Stomach (tissue), 9 donors: Measurements from ENCODE around the gene LRP2BP. TPM values are rescaled to one million over a fixed set of nuclear protein-coding genes. Genes with fewer than 3 reads are reported as not detected.

Experiments used
- DNase-seq, 2 donors: peaks; one replicate each; pipeline versions ENCODE4 v3.0.0 to v3.0.0-alpha.2; 2013 to 2019
- H3K27ac ChIP-seq, 5 donors: fragments of 200-600 bp in 4 of 5; sonication (generic) in 4 of 5; one replicate each; pipeline ENCODE4 v1.5.1; 2013 to 2019; ENCODE audit warnings: mild to moderate bottlenecking in 1 of 5, moderate library complexity in 1 of 5
- H3K27me3 ChIP-seq, 3 donors: fragments of 200-600 bp; sonication (generic); one replicate each; pipeline ENCODE4 v1.5.1; 2017 to 2019; ENCODE audit warnings: mixed run types in 1 of 3
- H3K36me3 ChIP-seq, 4 donors: fragments of 200-600 bp; sonication (generic); 1 replicate in 3 of 4; 2 replicates in 1 of 4; pipeline ENCODE4 v1.5.1; 2016 to 2019
- H3K4me1 ChIP-seq, 4 donors: fragments of 200-600 bp; sonication (generic); one replicate each; pipeline ENCODE4 v1.5.1; 2016 to 2019
- H3K4me3 ChIP-seq, 4 donors: fragments of 200-600 bp; sonication (generic) in 3 of 4; one replicate each; pipeline ENCODE4 v1.5.1; 2016 to 2019; ENCODE audit warnings: mild to moderate bottlenecking in 1 of 4
- H3K9me3 ChIP-seq, 4 donors: fragments of 200-600 bp; sonication (generic); one replicate each; pipeline ENCODE4 v1.5.1; 2016 to 2019
- EP300 ChIP-seq: sonication (generic); formaldehyde crosslinking; IDR thresholded peaks from one replicate; pipeline ENCODE4 v1.6.1; 2017; ENCODE audit warnings: antibody characterized with exemption
- POLR2A ChIP-seq, 4 donors: fragments of 450-650 bp; IDR thresholded peaks; one replicate each; pipeline ENCODE4 v1.6.1; 2016; ENCODE audit warnings: antibody characterized with exemption in 4 of 4, control low read depth in 2 of 4, mild to moderate bottlenecking in 1 of 4, moderate library complexity in 1 of 4
- POLR2AphosphoS5 ChIP-seq, 3 donors: sonication (generic); formaldehyde crosslinking; IDR thresholded peaks; one replicate each; pipeline ENCODE4 v1.6.1; 2016; ENCODE audit warnings: antibody characterized with exemption in 3 of 3
- WGBS, 5 donors: extraction: QIAGEN DNeasy Blood & Tissue Kit in 3 of 5; methylation state at CpG; one replicate each; pipeline versions ENCODE4 v1.1.5 to v1.1.7; 2013 to 2018; 5-methylcytosine and 5-hydroxymethylcytosine counted together
- intact Hi-C: fragments of 100-400 bp; cut with DNase I; formaldehyde crosslinking; loops from one replicate; pipeline ENCODE4 v1.15.1; 2023; ENCODE audit warnings: low total_unique reads
- polyA plus RNA-seq, 3 donors: library from polyadenylated mRNA; stranded (reverse); fragments of 200-250 nt; gene quantifications; one replicate each; pipeline ENCODE4 v1.2.3, GENCODE V29; 2013
- total RNA-seq, 5 donors: library from RNA; depleted of rRNA; stranded (reverse); fragments of >200 nt; gene quantifications; one replicate each; pipeline versions ENCODE4 v1.1.0 to v1.2.3, GENCODE V29; 2014 to 2016
- TF ChIP-seq, protein P1 (sequence below), 7 experiments: fragments of 450-650 bp in 4 of 7; fragments of 200-600 bp in 3 of 7; sonication (generic) in 3 of 7; IDR thresholded peaks; one replicate each; pipeline ENCODE4 v1.5.1; 2016 to 2019; ENCODE audit warnings: antibody characterized with exemption in 7 of 7, control low read depth in 2 of 7, mild to moderate bottlenecking in 1 of 7
- donor health status: healthy with polysubstance abuse.
- donor health status: Bipolar disorder and iron deficiency.
- donor health status: healthy.

LRP2BP gene
- total and polyA plus RNA-seq, 8 donors: 0.31 to 4.8 (median 0.45) TPM; not detected in 3

DNA sequence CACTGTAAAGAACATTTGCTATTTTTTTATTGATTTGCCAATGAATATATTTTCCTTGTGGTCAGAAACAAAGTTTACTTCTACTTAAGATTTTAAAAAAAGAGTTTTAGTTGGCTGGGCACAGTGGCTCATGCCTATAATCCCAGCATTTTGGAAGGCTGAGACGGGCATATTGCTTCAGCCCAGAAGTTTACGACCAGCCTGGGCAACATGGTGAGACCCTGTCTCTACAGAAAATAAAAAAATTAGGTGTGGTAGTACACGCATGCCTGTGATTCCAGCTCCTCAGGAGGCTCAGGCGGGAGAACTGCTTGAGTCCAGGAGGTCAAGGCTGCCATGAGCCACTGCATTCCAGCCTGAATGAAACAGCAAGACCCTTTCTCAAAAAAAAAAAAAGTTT is 36.8 kb downstream of the LRP2BP start:
- Histone ChIP-seq H3K4me3 (no peak overlapping the region), H3K36me3 (peaks cover 0 to 45% (median 27%) of the 10 kb centered on the region in 4 donors), H3K9me3 (no peaks in the 10 kb centered on the region), H3K27me3 (no peaks in the 10 kb centered on the region), H3K27ac (no peak overlapping the region), H3K4me1 (no peaks in the 10 kb centered on the region)
- no peak for DNase-seq
- no peak for TF ChIP-seq POLR2A (IDR thresholded peaks at IDR 0.05)
- TF ChIP-seq, protein P1, sequence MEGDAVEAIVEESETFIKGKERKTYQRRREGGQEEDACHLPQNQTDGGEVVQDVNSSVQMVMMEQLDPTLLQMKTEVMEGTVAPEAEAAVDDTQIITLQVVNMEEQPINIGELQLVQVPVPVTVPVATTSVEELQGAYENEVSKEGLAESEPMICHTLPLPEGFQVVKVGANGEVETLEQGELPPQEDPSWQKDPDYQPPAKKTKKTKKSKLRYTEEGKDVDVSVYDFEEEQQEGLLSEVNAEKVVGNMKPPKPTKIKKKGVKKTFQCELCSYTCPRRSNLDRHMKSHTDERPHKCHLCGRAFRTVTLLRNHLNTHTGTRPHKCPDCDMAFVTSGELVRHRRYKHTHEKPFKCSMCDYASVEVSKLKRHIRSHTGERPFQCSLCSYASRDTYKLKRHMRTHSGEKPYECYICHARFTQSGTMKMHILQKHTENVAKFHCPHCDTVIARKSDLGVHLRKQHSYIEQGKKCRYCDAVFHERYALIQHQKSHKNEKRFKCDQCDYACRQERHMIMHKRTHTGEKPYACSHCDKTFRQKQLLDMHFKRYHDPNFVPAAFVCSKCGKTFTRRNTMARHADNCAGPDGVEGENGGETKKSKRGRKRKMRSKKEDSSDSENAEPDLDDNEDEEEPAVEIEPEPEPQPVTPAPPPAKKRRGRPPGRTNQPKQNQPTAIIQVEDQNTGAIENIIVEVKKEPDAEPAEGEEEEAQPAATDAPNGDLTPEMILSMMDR (IDR thresholded peaks at IDR 0.05): no peak
- TF ChIP-seq POLR2AphosphoS5 (IDR thresholded peaks at IDR 0.05): no peak
- no peak for TF ChIP-seq EP300
- 93 to 98% (median 96%) methylated on average over 4 of the region's 4 CpGs for WGBS, 5 donors
- intact Hi-C loops: no loop called here

DNA sequence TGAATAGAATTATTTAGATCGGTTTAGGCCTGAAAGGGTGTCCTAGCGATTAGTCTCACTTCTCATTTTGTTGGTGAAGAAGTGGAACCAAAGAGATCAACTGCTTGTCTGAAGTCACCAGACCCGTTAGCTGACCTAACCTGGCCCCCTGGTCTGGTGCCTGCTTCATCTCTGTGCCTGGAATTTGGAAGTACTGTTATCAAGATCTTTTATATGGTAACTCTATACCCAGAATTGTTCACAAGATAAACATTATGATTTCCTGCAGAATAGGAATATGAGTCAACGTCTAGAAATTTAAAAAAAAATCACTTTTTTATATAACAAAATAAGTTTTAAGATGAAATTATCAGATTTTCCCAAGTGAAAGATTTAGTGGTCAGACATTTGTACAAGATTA is 37.2 kb downstream of the LRP2BP start:
- WGBS, 5 donors: 77 to 86% (median 77%) methylated on average over 4 of the region's 4 CpGs
- H3K4me1 ChIP-seq: no peaks in the 10 kb centered on the region
- peaks cover 0 to 49% (median 32%) of the 10 kb centered on the region in 4 donors for H3K36me3 ChIP-seq
- H3K27me3 ChIP-seq: no peaks in the 10 kb centered on the region
- intact Hi-C loops: no loop called here
- no peak overlapping the region for H3K4me3 ChIP-seq
- TF ChIP-seq POLR2A (IDR thresholded peaks at IDR 0.05): no peak
- TF ChIP-seq, protein P1 (IDR thresholded peaks at IDR 0.05): no peak
- no peak for TF ChIP-seq EP300
- TF ChIP-seq POLR2AphosphoS5 (IDR thresholded peaks at IDR 0.05): no peak
- H3K27ac ChIP-seq: no peak overlapping the region
- no peaks in the 10 kb centered on the region for H3K9me3 ChIP-seq
- DNase-seq: no peak

DNA sequence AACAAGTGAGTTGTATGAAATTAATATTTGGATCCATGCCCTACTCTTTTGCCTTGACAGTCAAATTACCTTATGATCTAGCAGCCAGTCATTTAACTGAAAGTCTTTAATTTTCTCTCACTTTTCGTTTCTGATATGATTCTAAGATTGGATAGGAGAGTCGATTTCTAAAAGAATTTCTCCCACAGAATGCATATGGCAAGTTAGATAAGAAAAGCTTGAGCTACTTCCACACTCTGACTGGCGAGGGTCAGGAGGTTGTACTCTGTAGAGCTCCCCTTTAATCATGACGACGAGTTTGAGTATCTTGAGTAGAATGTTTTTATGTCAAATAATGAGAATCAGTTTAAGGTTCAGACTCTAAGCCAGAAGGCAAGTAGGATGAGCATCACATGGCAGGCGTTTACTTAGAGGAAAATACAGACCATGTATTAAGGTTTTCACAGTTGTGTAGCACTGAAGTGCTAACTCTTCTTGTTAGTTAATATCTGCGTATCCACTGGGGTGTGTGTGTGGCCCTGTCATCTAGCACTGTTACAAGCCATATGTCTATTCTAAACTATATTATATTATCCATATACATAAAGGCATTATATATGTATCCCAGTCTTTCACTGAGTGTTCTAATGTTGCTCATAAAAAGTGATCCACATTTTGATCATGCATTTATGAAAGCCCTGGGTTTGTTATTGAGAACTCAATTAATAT is 37.8 kb downstream of the LRP2BP start:
- Histone ChIP-seq H3K27me3 (no peaks in the 10 kb centered on the region), H3K4me3 (no peak overlapping the region), H3K27ac (no peak overlapping the region), H3K36me3 (peaks cover 0 to 47% (median 35%) of the 10 kb centered on the region in 4 donors), H3K9me3 (no peaks in the 10 kb centered on the region), H3K4me1 (no peaks in the 10 kb centered on the region)
- no peak for DNase-seq
- TF ChIP-seq POLR2AphosphoS5 (IDR thresholded peaks at IDR 0.05): no peak
- WGBS, 5 donors: 81 to 89% (median 85%) methylated on average over 7 of the region's 7 CpGs
- intact Hi-C loops: no loop called here

DNA sequence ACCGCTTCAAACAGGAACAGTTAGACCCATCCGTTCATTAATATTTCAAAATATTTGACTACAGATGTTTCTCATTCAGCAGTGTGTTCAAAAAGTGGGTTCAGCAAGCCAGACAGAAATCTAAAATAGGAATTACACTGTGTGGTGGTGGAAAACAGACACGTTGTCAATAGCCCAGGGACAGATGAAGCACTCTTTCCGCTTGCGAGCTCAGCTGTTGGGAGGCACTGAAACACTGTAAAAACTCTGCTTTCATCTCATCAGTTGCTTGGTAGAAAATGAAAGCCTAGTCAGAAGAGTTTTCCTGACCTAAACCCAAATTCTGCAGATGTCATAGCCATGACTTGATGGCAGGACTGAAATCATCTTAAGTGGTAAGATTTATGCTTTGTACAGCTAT is 38.5 kb downstream of the LRP2BP start:
- Histone ChIP-seq H3K4me3 (no peak overlapping the region), H3K27me3 (no peaks in the 10 kb centered on the region), H3K9me3 (no peaks in the 10 kb centered on the region), H3K36me3 (peaks cover 0 to 48% (median 40%) of the 10 kb centered on the region in 4 donors), H3K27ac (no peak overlapping the region), H3K4me1 (no peaks in the 10 kb centered on the region)
- 90 to 94% (median 93%) methylated on average over 5 of the region's 5 CpGs for WGBS, 5 donors
- TF ChIP-seq, protein P1 (IDR thresholded peaks at IDR 0.05): no peak
- no peak for TF ChIP-seq POLR2A (IDR thresholded peaks at IDR 0.05)
- no peak for TF ChIP-seq EP300
- no peak for TF ChIP-seq POLR2AphosphoS5 (IDR thresholded peaks at IDR 0.05)
- DNase-seq: no peak
- intact Hi-C loops: no loop called here

DNA sequence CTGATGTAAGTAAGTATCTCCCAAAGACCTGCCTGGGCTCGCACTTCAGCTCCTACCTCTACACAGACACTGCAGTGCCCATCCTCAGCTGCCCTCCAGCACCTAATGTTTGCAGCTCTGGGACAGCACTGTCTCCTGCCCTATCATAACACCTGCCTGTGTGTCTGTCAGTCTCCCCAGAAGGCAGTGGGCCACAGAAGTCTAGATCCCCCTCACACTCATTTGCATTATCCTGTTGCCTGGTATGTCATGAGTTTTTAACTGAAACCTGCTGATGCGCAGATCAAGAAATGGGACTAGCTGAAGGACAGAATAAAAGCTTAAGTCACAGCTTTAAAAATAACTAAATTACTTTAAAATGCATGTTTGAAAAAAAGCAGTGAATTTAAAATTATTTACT is 43.0 kb downstream of the LRP2BP start:
- 91 to 100% (median 96%) methylated on average over 2 of the region's 2 CpGs for WGBS, 5 donors
- Histone ChIP-seq H3K27ac (no peak overlapping the region), H3K4me1 (no peaks in the 10 kb centered on the region), H3K4me3 (no peak overlapping the region), H3K36me3 (peaks cover 6 to 65% (median 60%) of the 10 kb centered on the region in 4 donors), H3K9me3 (no peaks in the 10 kb centered on the region), H3K27me3 (no peaks in the 10 kb centered on the region)
- no peak for DNase-seq
- TF ChIP-seq POLR2A (IDR thresholded peaks at IDR 0.05) (no peak), EP300 (no peak), POLR2AphosphoS5 (IDR thresholded peaks at IDR 0.05) (no peak)
- TF ChIP-seq, protein P1 (IDR thresholded peaks at IDR 0.05): no peak
- intact Hi-C loops: no loop called here
